HepG2 (cell line): ENCODE results near the gene STK11. TPM values are rescaled to one million over a fixed set of nuclear protein-coding genes. Genes with fewer than 3 reads are reported as not detected.

Experiments
- BHLHE40 ChIP-seq: IDR thresholded peaks from 2 replicates; pipeline ENCODE4 v1.6.1; 2011; ENCODE audit warnings: low read length, improper control_type of control experiment
- ETV5 ChIP-seq: IDR thresholded peaks from 2 replicates; pipeline ENCODE4 v1.6.1; 2018; ENCODE audit warnings: missing biosample characterization, missing genetic modification reagents, inconsistent platforms, borderline replicate concordance
- FOXK1 ChIP-seq: sonication (generic); formaldehyde crosslinking; IDR thresholded peaks from 2 replicates; pipeline ENCODE4 v1.4.0; 2020; ENCODE audit warnings: low read depth, missing genetic modification reagents, borderline replicate concordance
- HMGXB4 ChIP-seq, 2 experiments: sonication (generic) in 1 of 2; formaldehyde crosslinking in 1 of 2; IDR thresholded peaks; 2 replicates each; pipeline versions ENCODE4 v1.4.0 to v1.6.1; 2018 to 2020; ENCODE audit warnings: missing genetic modification reagents in 2 of 2, borderline replicate concordance in 1 of 2, low read depth in 1 of 2, mild to moderate bottlenecking in 1 of 2, missing biosample characterization in 1 of 2
- HNF4A ChIP-seq: sonication (generic); formaldehyde crosslinking; IDR thresholded peaks from 2 replicates; pipeline ENCODE4 v1.4.0; 2020; ENCODE audit warnings: missing genetic modification reagents
- IRF9 ChIP-seq: sonication (generic); formaldehyde crosslinking; IDR thresholded peaks from 2 replicates; pipeline ENCODE4 v1.8.0; 2022; ENCODE audit warnings: missing genetic modification reagents, mild to moderate bottlenecking, borderline replicate concordance
- MEF2D ChIP-seq: sonication (generic); formaldehyde crosslinking; IDR thresholded peaks from 2 replicates; pipeline ENCODE4 v1.5.1; 2020; ENCODE audit warnings: mild to moderate bottlenecking, missing genetic modification reagents
- POGZ ChIP-seq: sonication (generic); formaldehyde crosslinking; IDR thresholded peaks from 2 replicates; pipeline ENCODE4 v1.4.0; 2020; ENCODE audit warnings: mild to moderate bottlenecking, missing genetic modification reagents
- RELA ChIP-seq: sonication (generic); formaldehyde crosslinking; IDR thresholded peaks from 2 replicates; pipeline ENCODE4 v1.4.0; 2020; ENCODE audit warnings: missing genetic modification reagents
- TFE3 ChIP-seq: IDR thresholded peaks from 2 replicates; pipeline ENCODE4 v1.6.1; 2016
- TMF1 ChIP-seq: sonication (generic); formaldehyde crosslinking; IDR thresholded peaks from 2 replicates; pipeline ENCODE4 v1.8.1; 2022; ENCODE audit warnings: low read depth, missing genetic modification reagents
- ZBTB7A ChIP-seq: sonication (generic); formaldehyde crosslinking; IDR thresholded peaks from 2 replicates; pipeline ENCODE4 v1.8.0; 2022; ENCODE audit warnings: mild to moderate bottlenecking, missing genetic modification reagents
- ZFP91 ChIP-seq: sonication (generic); formaldehyde crosslinking; IDR thresholded peaks from 2 replicates; pipeline ENCODE4 v1.9.0; 2022; ENCODE audit warnings: missing genetic modification reagents, mild to moderate bottlenecking, borderline replicate concordance
- ZNF18 ChIP-seq: sonication (generic); formaldehyde crosslinking; IDR thresholded peaks from 2 replicates; pipeline ENCODE4 v1.8.0; 2022; ENCODE audit warnings: mild to moderate bottlenecking, missing genetic modification reagents; ENCODE audit not compliant: insufficient replicate concordance
- ZNF205 ChIP-seq: IDR thresholded peaks from 2 replicates; pipeline ENCODE4 v1.6.1; 2018; ENCODE audit warnings: missing biosample characterization, missing genetic modification reagents
- ZNF234 ChIP-seq: sonication (generic); formaldehyde crosslinking; conservative IDR thresholded peaks from 2 replicates; pipeline ENCODE4 v1.5.1; 2020; ENCODE audit warnings: mild to moderate bottlenecking, missing genetic modification reagents
- ZNF335 ChIP-seq: sonication (generic); formaldehyde crosslinking; IDR thresholded peaks from 2 replicates; pipeline ENCODE4 v1.4.0; 2020; ENCODE audit warnings: missing genetic modification reagents
- ZNF546 ChIP-seq: sonication (generic); formaldehyde crosslinking; conservative IDR thresholded peaks from 2 replicates; pipeline ENCODE4 v1.8.1; 2023; ENCODE audit warnings: mild to moderate bottlenecking, missing genetic modification reagents
- ZNF562 ChIP-seq: sonication (generic); formaldehyde crosslinking; IDR thresholded peaks from 2 replicates; pipeline ENCODE4 v1.8.0; 2022; ENCODE audit warnings: missing genetic modification reagents, borderline replicate concordance
- ZNF576 ChIP-seq: sonication (generic); formaldehyde crosslinking; IDR thresholded peaks from 2 replicates; pipeline ENCODE4 v1.4.0; 2020; ENCODE audit warnings: mild to moderate bottlenecking, missing genetic modification reagents
- ZZZ3 ChIP-seq: sonication (generic); formaldehyde crosslinking; IDR thresholded peaks from 2 replicates; pipeline ENCODE4 v1.4.0; 2020; ENCODE audit warnings: missing genetic modification reagents, mild to moderate bottlenecking, borderline replicate concordance
- polyA plus RNA-seq, 8 experiments: library from polyadenylated mRNA; depleted of rRNA in 3 of 8; stranded (reverse) in 7 of 8; unstranded in 1 of 8; fragments of >200 nt; fragmentation: Illumina TruSeq in 4 of 8; extraction: Trizol in 4 of 8; gene quantifications; 2 replicates each; pipeline versions ENCODE4 v1.2.1 to v1.2.3, GENCODE V29; 2011 to 2016; ENCODE audit warnings: low read depth in 4 of 8, missing spikeins in 1 of 8, mixed read lengths in 1 of 8; ENCODE audit not compliant: insufficient read depth in 1 of 8
- total RNA-seq, 5 experiments: library from RNA; depleted of rRNA; stranded (reverse); fragments of >200 nt; fragmentation: Illumina TruSeq; extraction: Trizol; gene quantifications; 2 replicates each; pipeline ENCODE4 v1.2.3, GENCODE V29; 2016; ENCODE audit warnings: low read depth in 1 of 5

The STK11 gene
- total and polyA plus RNA-seq, 2 of the 13 experiments (the other 11 are each of a cell fraction or from before 2014, with no cell fraction given) = 27.5 to 43.6 TPM

- TF ChIP-seq ZNF205 (CRISPR knock-in tag) (0 out of 2 replicates have a peak, but pooled peaks have one; percentile 34), ZFP91 (CRISPR knock-in tag) (peak; percentile 35; the same call in 1 of the 2 replicates), ZNF234 (0 out of 2 replicates have a peak, but pooled peaks have one; percentile 33), ZBTB7A (CRISPR knock-in tag) (peak; percentile 90), ZZZ3 (CRISPR knock-in tag) (no peak), HNF4A (CRISPR knock-in tag) (peak; percentile 69), ZNF576 (CRISPR knock-in tag) (0 out of 2 replicates have a peak, but pooled peaks have one; percentile 71), TFE3 (peak; percentile 27; the same call in 1 of the 2 replicates), FOXK1 (no peak), ETV5 (CRISPR knock-in tag) (peak; percentile 73; the same call in 1 of the 2 replicates), HMGXB4 (CRISPR knock-in tag; IDR thresholded peaks at IDR 0.05; ENCODE audit: borderline replicate concordance in 1 of 2, low read depth in 1 of 2) (0 out of 4 replicates have a peak, but pooled peaks of 1 of the 2 experiments have one; percentile 39), IRF9 (peak; percentile 62; the same call in 1 of the 2 replicates), POGZ (CRISPR knock-in tag) (0 out of 2 replicates have a peak, but pooled peaks have one; percentile 19), ZNF546 (CRISPR knock-in tag) (0 out of 2 replicates have a peak, but pooled peaks have one; percentile 44), ZNF562 (no peak), TMF1 (no peak), BHLHE40 (peak; percentile 66), RELA (CRISPR knock-in tag) (peak; percentile 97; the same call in 1 of the 2 replicates), MEF2D (CRISPR knock-in tag) (peak; percentile 38), ZNF18 (CRISPR knock-in tag) (peak; percentile 52), ZNF335 (CRISPR knock-in tag) (peak; percentile 66; the same call in 1 of the 2 replicates)
Observed at GRCh38 chr19:1183543-1184172, 21.9 kb upstream of the STK11 start (continued).
